Urothelium cell line (cell line): ENCODE measurements around the gene EFNA2.
"Not testable (repeated sequence)": the region's sequence is repeated elsewhere in the genome, so short reads cannot be mapped to it uniquely, and the experiment has no call there.

ENCODE experiments used
- DNase-seq: peaks from one replicate; pipeline ENCODE4 v3.0.0; 2011; ENCODE audit warnings: low spot score, mixed read lengths
- FAIRE-seq: peaks from 2 replicates; lab custom pipeline; 2011; peaks lifted over from hg19 to GRCh38; lab: Jason Lieb, UNC

EFNA2 gene

DNA sequence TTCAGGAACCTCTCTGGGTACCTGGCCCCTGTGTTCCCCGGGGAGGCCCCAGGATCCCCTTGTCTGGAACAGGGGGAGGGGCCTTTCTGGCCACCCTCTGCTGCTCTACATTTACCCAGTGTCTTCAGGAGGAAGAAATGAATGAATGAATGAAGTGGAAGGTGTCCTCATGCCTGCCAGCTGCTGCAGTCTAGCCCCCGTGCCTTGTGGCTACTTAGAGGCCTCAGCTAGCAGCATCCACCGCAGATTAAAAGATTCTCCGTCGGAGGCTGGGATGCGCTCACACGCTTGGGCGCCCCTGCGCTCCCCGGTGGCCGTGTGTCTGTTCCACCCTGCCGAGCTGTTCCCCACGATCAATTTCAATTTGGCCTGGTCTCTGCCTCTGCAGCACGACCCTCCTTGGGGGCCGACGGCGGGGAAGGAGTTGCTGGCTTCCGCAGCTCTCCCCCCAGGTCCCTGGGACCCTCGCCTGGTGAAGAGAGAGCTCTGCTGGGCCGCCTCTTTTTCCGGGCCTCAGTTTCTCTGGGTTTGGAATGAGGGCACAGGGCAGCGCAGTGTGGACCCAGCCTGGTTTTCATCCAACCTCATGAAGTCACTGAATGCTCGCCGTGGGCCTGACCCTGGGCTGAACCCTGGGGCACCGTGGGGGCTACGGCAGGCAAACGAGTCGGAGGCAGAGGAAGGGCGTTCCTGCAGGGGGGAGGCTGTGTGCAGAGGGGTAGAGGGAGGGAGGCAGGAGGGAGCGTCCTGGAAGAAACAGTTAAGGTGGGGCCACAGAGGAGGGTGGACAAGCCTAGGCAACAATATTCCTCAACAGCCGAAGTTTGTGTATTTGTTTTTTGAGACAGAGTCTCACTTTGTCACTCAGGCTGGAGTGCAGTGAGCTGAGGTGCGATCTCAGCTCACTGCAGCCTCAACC lies 28.3 kb downstream of the EFNA2 start:
- FAIRE-seq (no peak), DNase-seq (peak; percentile 75)

DNA sequence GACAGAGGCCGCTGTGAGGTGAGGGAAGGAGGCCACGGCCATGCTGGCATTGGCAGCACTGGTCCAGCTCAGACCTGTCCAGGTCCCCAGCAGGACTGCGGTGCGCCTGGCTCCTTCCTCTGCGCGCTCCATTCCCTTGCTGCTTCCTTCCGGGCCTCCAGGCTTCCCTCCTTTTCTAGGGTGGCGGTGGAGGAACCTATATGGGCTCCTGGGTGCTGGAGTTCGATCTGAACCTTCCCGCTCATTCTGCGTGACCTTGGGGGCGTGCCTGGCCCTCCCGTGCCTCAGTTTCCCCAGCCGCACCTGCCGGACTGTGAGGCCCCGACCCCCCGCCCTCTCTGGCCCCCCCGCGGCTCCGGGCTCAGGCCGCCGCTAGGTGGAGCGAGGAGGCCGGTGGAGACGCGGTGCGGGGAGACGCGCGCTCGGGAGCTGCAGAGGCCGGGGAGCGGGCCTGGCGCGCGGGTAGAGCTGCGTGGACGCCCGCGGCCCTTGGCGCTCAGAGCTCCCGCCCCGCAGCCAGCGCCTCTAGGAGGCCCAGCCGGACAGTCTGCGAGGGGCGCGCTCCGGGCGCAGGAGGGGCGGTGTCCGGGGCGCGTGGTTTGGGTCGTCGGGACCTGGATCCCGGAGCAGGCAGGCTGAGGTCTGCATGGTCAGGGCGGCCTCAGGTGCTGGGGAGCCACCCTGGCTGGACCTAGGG lies 29.9 kb downstream of the EFNA2 start:
- DNase-seq (no peak), FAIRE-seq (no peak)

DNA sequence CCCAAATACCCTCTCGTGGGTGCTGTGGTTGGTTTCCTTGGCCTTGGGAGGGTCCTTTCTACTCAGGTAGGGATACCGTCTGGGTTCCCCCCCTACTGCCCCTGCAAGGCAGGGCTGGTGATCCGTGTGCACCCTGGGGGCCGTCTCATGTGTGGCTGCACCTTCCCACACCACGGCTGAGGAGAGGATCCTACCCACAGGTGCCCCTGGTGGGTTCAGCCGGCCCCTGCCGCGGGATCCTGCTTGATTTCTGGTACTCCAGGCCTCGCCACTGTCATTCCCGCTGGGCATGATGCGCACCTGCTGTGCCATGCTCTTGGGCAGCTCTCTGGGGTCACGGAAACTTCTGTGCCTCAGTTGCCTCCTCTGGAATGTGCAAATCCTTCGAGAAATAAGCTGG lies 30.8 kb downstream of the EFNA2 start:
- FAIRE-seq: no peak
- no peak for DNase-seq

DNA sequence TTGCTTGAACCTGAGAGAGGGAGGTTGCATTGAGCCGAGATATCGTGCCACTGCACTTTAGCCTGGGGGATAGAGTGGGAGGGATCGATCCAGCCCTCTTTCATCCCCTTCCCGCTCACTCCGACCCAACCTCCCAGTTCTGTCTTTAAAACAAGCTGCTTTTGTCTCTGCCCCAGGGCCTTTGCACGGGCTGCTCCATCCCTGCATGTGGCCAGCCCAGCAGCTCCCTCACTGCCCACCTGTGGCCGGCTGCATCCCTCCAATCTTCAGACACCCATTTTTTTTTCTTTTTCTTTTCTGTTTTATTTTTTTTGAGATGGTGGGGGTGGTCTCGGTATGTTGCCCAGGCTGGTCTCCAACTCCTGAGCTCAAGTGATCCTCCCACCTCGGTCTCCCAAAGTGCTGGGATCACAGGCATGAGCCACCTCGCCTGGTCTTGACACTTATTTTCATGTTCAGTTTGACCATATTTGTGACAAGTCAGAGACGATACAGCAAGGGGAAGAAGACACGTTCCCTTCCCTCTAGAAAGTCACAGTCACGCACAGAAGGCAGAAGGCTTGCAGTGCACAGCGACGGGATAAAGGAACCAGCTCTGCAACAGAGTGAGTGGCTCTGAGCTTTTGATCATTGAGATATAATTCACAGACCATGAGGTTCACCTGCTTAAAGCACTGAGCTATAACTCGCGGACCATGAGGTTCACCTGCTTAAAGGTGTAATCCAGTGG lies 31.8 kb downstream of the EFNA2 start:
- DNase-seq (no peak), FAIRE-seq (no peak)

DNA sequence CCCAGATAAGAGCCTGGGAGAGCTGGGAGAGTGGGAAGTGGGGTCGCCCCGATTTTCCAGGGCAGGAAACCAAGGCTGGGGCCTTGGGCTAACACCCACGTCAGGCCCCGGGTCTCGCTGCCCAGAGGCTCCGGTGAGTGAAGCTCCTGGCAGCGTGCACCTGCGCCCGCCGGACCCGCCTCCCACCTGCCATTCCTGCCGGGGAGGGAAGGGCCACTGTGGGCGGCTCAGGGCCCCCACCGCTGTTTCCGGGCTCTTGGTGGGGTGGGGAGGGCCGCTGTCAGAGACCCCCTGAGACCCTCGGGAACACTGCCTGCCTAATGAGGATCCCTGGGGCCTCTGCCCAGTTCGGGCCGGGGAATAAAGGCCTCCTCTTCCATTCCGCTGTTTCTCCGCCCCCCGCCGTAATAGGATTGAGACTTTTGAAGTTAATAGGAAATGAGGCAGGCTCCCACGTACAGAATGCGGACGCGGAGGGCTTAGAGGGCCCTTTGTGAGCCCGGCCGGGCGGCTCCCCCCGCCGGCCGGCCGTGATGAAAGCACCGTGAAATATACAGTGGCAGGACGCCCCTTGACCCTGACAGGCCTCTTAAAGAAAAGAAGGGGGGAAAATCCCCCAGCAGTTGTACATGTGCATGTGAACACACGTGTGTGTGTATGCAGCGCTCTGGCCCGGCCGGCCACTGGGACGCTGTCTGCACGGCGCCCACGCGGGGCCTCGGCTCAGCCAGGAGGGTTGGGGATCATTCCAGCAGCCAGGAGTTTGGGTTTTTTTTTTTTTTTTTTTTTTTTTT lies 33.2 kb downstream of the EFNA2 start:
- DNase-seq (no peak), FAIRE-seq (no peak)

DNA sequence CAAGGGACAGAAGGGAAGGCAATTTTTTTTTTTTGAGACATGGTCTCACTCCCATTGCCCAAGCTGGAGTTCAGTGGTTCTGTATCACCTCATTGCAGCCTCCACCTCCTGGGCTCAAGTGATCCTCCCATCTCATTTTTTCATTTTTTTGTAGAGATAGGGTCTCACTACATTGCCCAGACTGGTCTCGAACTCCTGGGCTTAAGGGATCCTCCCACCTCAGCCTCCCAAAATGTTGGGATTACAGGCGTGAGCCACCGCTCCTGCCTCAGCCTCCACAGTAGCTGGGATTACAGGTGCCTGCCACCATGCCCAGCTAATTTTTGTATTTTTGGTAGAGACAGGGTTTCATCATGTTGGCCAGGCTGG lies 34.6 kb downstream of the EFNA2 start:
- not testable (repeated sequence) for DNase-seq, FAIRE-seq

DNA sequence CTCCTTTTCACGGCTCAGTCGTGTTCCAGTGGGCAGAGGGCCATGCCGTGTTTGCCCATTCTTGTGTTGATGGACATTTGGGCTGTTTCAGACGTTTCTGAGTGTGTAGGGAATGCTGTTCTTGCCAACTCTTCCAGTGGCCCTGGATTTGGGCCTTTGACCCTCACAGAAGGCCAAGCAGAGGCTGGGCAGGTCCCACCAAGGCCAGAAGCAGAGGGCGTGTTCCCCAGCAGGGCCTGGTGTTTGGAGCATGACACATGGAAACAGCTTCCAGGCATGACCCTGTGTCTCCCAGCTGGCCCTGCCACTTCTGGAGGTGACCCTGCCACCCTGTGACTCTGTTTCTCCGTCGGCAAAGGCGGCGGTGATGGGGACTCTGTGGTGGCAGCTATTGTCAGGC lies 35.9 kb downstream of the EFNA2 start:
- DNase-seq (no peak), FAIRE-seq (no peak)

DNA sequence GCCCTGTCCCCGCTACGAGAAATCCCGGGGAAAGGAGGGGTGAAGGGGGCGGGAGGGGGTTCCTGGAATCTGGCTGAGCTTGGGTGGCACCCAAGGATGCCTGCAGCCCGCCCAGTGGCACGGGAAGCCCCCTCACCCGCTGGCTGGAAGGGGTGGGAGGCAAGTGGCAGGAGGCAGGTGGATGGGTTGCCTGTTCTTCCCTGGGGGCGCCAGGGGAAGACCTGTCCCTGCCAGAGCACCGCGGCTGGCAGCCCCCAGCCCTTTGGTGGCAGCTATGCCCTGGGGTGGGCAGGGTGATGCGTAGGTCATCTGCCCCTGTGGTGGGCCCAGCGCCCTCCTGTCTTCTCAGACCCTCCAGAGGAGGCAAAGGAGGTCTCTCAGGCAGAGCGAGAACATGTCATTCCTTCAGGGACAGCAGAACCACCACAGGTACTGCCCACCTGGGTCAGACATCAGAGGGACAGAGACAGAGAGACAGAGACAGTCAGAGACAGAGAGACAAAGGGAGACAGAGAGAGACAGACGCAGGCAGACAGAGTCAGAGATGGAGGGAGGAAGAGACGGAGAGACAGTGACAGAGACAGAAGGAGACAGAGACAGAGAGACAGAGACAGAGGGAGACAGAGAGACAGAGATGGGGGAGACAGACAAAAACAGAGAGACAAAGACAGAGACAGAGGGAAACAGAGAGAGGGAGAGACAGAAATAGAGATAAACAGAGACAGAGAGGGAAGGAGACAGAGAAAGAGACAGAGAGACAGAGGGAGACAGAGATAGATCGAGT lies 36.7 kb downstream of the EFNA2 start:
- DNase-seq: no peak
- no peak for FAIRE-seq

DNA sequence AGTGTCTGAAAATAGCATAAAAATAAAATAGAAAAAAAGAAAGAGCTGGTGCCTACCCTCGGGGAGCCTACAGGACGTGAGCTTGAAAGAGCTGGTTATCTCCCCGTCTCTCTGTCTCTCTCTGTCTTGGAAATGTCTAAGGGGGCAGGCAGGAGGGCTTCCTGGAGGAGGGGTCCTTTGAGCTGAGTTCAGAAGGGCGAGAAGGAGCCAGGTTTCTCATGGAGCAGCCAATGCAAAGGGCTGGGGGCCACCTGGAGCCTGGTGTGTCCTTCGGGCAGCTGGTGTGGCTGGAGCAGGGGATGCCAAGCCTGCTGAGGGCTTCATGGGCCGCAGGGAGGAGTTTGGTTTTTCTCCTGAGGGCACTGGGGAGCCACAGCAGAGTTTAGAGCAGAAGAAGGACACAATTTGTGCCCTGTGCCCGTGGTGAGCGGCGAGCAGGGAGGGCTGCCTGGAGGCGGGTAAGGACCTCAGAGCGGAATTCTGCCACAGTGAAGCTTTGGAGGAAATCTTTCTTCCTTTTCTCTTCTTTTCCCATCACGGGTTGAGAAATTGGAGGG lies 38.7 kb downstream of the EFNA2 start:
- no peak for FAIRE-seq
- DNase-seq: no peak

DNA sequence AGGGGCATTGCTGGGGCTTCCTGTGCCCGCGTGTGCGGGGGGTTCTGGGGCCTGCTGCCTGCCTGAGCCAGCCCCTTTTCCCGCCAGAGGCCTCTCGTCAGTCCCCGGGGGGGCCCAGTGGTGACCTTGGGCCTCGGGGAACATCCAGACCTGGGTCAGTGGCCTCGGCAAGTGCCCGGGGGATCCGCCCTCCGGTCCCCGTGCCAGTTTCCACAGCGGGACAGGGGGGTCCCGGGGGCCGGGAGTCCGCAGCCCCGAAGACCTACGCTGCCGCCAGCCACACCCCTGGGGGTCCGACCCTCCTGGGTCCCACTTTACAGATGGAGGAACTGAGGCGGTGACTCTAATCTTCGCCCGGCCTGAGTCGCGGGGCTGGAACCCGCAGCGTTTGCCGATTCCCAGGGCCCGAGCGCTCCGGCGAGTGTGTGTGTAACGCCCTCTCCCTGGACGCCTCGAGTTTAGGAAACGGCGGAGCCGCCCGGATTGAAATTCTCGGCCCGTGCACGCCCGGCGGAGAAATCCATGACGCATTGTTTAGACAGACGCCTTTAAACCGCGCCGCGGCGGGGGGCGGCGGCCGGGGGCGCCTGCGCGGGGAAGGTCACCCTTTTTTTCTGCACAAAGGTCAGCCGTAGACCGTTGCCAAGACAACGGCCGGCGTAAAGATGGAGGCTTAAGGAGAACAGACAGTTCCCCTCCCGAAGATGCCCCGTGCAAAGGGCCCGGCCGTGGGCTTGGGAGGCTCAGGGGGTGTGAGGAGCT lies 39.3 kb downstream of the EFNA2 start:
- DNase-seq (peak; percentile 77), FAIRE-seq (no peak)

DNA sequence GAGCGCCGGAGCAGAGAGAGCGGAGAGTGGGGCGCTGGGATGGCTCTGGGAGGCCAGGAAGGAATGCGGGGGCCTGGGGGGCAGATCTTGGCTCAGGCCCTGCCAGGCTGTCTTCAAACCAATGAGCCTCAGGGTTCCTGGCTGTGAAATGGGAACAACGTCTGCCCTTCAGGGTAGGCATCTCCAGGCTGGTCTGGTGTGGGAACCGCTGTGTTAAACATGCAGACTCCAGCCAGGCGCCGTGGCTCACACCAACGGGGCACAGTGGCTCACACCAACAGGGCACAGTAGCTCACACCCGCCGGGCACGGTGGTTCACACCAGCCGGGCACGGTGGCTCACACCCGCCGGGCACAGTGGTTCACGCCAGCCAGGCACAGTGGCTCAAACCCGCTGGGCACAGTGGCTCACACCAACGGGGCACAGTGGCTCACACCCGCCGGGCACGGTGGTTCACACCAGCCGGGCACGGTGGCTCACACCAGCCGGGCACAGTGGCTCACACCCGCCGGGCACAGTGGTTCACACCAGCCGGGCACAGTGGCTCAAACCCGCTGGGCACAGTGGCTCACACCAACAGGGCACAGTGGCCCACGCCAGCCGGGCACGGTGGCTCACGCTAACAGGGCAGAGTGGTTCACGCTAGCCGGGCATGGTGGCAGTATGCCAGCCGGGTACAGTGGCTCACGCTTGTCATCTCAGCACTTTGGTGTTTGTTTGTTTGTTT lies 40.1 kb downstream of the EFNA2 start:
- FAIRE-seq (no peak), DNase-seq (no peak)

DNA sequence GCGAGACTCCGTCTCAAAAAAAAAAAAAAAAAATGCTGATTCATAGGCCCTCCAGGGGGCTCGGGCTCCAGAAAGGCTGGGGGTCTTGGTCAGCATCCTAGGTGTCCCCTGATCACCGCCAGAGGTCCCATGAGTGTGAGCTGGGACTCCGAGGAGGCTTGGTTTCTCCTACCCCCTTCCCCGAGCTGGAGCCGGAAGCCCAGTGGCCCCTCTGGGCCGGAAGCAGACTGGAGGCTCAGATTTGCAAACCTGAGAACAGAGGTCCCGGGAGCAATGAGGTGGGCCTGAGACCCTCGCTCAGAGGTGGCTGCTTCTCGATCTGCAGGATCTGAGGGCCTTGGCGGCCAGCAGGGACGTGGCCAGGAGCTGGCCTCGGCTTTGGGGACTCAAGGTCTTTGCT lies 41.5 kb downstream of the EFNA2 start:
- FAIRE-seq (no peak), DNase-seq (no peak)

DNA sequence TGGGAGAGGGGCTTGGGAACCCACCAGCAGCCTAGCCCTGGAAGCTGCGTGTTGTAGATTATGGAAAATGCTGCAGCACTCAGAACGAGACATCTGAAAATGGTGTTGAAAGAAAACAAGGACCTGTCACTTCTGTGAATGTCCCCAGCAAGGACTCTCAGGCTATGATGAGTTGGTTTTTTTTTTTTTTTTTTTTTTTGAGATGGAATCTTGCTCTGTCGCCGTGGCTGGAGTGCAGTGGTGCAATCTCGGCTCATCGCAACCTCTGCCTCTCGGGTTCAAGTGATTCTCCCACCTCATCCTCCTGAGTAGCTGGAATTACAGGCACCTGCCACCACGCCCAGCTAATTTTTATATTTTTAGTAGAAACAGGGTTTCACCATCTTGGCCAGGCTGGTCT lies 46.5 kb downstream of the EFNA2 start:
- not testable (repeated sequence) for FAIRE-seq, DNase-seq

DNA sequence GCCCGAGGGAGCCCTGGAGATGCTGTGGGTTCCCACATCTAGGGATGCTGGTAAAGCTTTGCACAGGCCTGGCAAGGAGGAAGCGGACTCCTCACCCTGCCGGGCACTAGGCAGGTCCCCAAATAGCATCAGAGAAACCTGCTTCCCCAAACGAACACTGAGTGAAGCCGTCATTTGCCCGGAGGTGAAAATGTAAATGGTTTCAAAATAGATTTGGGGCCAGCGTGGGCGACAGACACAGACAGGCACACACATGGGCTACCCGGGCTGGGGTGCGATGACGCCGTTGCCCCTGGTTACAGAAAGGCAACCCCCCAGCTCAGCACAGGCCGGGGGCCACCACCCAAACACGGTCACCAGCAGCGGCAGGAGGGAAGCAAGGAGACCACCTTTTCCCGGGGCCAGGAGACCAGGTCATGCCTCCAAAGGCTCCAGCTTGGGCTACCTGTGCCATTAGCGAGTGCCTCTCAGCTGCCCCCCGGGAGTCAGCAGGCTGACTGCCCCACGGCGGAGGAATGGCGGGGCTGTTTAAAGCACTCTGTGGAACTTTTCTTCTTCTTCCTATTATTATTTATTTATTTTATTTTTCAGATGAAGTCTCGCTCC lies 50.5 kb downstream of the EFNA2 start:
- DNase-seq (no peak), FAIRE-seq (no peak)

DNA sequence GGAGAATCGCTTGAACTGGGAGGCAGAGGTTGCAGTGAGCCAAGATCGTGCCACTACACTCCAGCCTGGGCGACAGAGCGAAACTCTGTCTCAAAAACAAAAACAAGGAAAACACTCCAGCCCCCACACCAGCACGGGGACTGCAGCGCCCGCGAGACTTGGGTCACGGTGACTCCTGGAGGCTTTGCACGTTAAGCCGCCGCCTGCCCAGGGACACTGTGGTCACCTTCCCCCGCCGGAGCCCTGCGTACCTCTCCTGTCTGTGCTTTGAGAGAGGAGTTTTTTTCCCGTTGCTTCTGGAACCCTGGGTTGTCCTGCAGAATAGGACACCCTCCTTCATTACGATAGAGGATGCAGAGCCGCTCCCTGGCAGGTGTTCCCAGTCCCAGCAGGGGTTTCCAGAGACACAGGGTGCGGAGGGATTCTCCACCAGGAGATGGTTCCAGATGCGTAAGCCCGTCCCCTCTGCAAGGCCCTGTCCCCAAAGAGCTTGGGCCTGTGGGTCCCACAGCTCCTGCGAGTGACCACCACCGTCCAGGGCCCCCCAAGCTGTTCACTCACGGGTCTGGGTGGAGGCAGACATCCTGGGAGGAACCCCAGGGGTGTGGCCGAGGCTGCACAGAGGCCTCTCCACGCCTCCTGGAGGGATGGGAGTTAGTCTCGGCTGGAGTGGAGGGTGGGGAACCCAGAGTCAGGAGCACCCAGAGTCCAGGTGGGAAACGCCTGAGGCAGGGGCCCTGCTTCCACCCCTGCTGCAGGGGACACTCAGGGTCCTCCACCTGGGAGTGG lies 55.2 kb downstream of the EFNA2 start:
- FAIRE-seq (no peak), DNase-seq (no peak)

DNA sequence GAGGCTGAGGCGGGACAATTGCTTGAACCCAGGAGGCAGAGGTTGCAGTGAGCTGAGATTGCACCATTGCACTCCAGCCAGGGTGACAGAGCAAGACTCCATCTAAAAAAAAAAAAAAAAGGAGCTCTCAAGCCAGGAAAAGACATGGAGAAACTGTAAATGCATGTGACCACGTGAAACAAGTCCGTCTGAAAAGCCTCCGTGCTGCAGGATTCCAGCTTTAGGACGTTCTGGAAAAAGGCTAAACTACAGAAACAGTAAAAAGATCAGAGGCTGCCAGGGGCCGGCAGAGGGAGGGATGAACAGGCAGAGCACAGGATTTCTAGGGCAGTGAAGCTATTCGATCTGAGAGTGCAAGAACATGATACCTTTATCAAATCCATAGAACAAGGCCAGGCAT lies 57.4 kb downstream of the EFNA2 start:
- no peak for FAIRE-seq
- DNase-seq: no peak

DNA sequence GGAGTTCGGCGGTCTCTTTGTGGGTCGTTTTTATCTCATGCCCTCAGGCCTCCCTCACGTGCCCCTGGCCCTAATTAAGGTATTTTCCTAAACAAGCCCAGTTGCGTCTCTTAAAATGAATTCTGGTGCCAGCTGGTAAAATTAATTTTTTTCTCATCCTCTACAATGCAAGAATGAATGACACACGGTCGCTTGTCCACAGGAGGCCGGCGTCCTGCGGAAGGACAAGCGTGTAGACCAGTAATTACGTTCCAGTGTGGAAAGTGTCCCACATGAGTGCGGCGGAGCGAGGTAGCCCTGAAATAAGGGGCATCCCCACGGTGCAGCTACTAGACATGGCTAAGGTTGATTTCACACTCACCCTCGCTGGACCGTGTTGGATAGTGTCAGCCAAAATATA lies 63.5 kb downstream of the EFNA2 start:
- no peak for DNase-seq
- no peak for FAIRE-seq
